GM23338 (cell line): ENCODE results near the gene NUTM2E.
"Not testable (repeated sequence)": the region's sequence is repeated elsewhere in the genome, so short reads cannot be mapped to it uniquely, and the experiment has no call there.

Source experiments
- EZH2 ChIP-seq: fragments of 200-600 bp; sonication (generic); IDR thresholded peaks from one replicate; pipeline ENCODE4 v1.8.0; 2017; ENCODE audit warnings: antibody characterized with exemption, mild to moderate bottlenecking, low read depth; ENCODE audit not compliant: unreplicated experiment
- EZH2phosphoT487 ChIP-seq: fragments of 200-600 bp; sonication (generic); IDR thresholded peaks from one replicate; pipeline ENCODE4 v1.8.1; 2018; ENCODE audit warnings: antibody characterized with exemption; ENCODE audit not compliant: unreplicated experiment
- JUNB ChIP-seq: IDR thresholded peaks from one replicate; pipeline ENCODE4 v1.6.1; 2016; ENCODE audit warnings: antibody characterized with exemption; ENCODE audit not compliant: unreplicated experiment
- NANOG ChIP-seq: IDR thresholded peaks from 2 replicates; pipeline ENCODE4 v1.6.1; 2016; ENCODE audit warnings: antibody characterized with exemption, borderline replicate concordance
- POLR2AphosphoS5 ChIP-seq: IDR thresholded peaks from 2 replicates; pipeline ENCODE4 v1.6.1; 2016; ENCODE audit warnings: antibody characterized with exemption, low read depth
- STAT1 ChIP-seq: IDR thresholded peaks from one replicate; pipeline ENCODE4 v1.6.1; 2016; ENCODE audit warnings: antibody characterized with exemption; ENCODE audit not compliant: unreplicated experiment
- TF ChIP-seq, protein P1 (sequence below), 2 experiments: fragments of 200-600 bp in 1 of 2; sonication (generic) in 1 of 2; conservative IDR thresholded peaks; 2 replicates each; pipeline versions ENCODE4 v1.5.1 to v1.6.1; 2016 to 2017; ENCODE audit warnings: antibody characterized with exemption in 2 of 2, low read depth in 2 of 2, mild to moderate bottlenecking in 2 of 2, moderate library complexity in 1 of 2
- TF ChIP-seq, protein P2 (sequence below): IDR thresholded peaks from one replicate; pipeline ENCODE4 v1.6.1; 2018; ENCODE audit warnings: antibody characterized with exemption; ENCODE audit not compliant: unreplicated experiment

DNA sequence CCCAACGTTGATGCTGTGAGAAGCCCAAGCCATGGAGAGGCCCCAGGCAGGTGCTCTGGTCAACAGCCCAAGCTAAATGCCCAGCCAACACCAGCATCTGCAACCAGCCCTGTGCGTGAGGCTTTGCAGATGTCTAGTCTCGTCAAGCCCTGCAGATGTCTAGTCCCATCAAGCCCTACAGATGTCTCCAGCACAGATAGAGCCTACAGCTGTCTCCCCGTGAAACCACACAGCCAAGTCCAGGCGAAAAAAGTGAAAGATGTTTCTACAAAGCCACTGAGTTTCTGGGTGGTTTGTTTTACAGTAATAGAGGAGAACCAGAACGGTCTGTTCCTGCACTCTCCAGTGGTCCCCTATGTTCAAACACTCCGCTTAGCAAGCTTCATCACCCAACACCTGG, 41.5 kb downstream of the NUTM2E start:
- not testable (repeated sequence) for TF ChIP-seq POLR2AphosphoS5, JUNB, EZH2, NANOG, EZH2phosphoT487, STAT1
- TF ChIP-seq, protein P1, sequence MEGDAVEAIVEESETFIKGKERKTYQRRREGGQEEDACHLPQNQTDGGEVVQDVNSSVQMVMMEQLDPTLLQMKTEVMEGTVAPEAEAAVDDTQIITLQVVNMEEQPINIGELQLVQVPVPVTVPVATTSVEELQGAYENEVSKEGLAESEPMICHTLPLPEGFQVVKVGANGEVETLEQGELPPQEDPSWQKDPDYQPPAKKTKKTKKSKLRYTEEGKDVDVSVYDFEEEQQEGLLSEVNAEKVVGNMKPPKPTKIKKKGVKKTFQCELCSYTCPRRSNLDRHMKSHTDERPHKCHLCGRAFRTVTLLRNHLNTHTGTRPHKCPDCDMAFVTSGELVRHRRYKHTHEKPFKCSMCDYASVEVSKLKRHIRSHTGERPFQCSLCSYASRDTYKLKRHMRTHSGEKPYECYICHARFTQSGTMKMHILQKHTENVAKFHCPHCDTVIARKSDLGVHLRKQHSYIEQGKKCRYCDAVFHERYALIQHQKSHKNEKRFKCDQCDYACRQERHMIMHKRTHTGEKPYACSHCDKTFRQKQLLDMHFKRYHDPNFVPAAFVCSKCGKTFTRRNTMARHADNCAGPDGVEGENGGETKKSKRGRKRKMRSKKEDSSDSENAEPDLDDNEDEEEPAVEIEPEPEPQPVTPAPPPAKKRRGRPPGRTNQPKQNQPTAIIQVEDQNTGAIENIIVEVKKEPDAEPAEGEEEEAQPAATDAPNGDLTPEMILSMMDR (conservative IDR thresholded peaks at IDR 0.05; ENCODE audit: low read depth in 2 of 2): not testable (repeated sequence)
- TF ChIP-seq, protein P2, sequence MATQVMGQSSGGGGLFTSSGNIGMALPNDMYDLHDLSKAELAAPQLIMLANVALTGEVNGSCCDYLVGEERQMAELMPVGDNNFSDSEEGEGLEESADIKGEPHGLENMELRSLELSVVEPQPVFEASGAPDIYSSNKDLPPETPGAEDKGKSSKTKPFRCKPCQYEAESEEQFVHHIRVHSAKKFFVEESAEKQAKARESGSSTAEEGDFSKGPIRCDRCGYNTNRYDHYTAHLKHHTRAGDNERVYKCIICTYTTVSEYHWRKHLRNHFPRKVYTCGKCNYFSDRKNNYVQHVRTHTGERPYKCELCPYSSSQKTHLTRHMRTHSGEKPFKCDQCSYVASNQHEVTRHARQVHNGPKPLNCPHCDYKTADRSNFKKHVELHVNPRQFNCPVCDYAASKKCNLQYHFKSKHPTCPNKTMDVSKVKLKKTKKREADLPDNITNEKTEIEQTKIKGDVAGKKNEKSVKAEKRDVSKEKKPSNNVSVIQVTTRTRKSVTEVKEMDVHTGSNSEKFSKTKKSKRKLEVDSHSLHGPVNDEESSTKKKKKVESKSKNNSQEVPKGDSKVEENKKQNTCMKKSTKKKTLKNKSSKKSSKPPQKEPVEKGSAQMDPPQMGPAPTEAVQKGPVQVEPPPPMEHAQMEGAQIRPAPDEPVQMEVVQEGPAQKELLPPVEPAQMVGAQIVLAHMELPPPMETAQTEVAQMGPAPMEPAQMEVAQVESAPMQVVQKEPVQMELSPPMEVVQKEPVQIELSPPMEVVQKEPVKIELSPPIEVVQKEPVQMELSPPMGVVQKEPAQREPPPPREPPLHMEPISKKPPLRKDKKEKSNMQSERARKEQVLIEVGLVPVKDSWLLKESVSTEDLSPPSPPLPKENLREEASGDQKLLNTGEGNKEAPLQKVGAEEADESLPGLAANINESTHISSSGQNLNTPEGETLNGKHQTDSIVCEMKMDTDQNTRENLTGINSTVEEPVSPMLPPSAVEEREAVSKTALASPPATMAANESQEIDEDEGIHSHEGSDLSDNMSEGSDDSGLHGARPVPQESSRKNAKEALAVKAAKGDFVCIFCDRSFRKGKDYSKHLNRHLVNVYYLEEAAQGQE: not testable (repeated sequence)
